ENCODE results near the gene FAM20B. TPM values are rescaled to one million over a fixed set of nuclear protein-coding genes. Genes with fewer than 3 reads are reported as not detected.

The FAM20B gene
- total RNA-seq, 2 donors from 2014 or later, result 39.7 to 41.1 TPM

DNA sequence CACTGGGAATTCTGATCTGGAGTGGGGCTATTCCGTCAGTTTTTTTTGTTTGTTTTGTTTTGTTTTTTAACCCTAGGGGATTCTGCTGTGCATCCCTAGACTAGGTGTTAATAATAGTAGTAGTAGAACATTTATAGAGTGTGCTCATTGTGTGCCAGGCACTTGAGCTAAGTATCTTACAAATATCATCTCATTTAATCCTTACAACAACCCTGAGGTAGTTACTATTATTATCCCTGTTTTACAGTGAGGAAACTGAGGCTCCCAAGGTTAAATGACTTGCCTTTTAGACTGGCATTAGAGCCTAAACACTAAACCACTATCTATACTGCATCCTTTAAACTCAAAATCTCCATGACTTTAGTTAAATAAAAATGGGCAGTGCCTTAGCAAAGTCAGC, 78.3 kb downstream of the FAM20B start:
- H3K4me3 Mint-ChIP-seq, result no peak overlapping the region
- no peak for ATAC-seq
- no peaks in the 10 kb centered on the region for H3K27me3 Mint-ChIP-seq
- no peak for DNase-seq (ENCODE audit: low spot score)
- no peaks in the 10 kb centered on the region for H3K4me1 Mint-ChIP-seq (ENCODE audit: low read depth in 2 of 2)
- H3K27ac Mint-ChIP-seq, result no peak overlapping the region
- peaks cover 4% of the 10 kb centered on the region for H3K36me3 Mint-ChIP-seq
- no peaks in the 10 kb centered on the region for H3K9me3 Mint-ChIP-seq

DNA sequence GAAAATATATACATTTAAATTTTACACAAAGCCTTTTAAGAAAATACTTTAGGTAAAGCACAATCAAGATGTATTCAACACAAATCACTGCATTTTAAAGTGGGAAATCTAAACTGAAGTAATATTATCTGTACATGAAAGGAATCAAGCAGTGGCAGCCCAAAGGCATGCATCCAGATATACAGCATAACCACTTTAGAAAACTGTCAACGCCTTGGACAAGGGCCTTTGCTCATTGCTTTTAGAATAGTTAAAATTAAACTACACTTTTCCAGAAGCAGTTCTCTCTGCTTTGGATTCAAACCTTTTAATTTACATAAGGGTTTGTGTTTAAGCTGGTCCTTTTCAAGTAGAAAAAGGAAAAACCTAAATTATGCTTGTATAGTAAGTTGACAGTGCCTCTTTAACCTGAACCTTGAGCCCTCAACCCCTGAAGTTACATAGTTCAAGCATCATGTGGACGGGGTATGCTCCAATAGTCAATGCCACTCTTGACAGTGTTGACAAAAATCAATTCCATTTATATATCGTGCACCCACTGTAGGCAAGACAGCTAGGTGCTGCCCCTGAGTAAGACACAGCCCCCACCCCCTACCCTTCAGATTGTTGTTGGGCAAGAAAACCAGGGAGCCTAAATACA, 79.0 kb downstream of the FAM20B start:
- ATAC-seq, result no peak
- Mint-ChIP-seq H3K4me3 (no peak overlapping the region), H3K27me3 (no peaks in the 10 kb centered on the region), H3K9me3 (no peaks in the 10 kb centered on the region), H3K36me3 (peaks cover 9% of the 10 kb centered on the region), H3K4me1 (ENCODE audit: low read depth in 2 of 2) (no peaks in the 10 kb centered on the region), H3K27ac (no peak overlapping the region)
- DNase-seq (ENCODE audit: low spot score), result no peak

DNA sequence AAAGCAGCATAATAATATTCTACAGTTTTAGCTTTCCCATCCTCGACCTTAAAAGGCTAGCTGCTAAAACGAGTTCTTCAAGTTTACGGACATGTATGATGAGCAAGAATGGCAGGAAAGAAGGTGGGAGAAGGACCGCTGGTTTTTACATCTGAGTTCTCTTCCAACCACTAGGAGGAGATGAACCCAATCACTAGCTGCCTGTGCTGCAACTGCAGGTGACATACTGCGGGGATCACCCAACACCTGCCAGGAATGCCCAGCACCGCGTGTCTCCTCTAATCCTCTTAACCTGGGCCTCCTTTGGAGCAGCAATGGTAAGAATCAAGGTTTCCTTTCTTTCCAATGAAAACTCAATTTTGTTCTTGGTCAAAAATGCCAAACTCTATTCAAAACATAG, 79.7 kb downstream of the FAM20B start:
- Mint-ChIP-seq H3K4me1 (ENCODE audit: low read depth in 2 of 2) (no peaks in the 10 kb centered on the region), H3K36me3 (peaks cover 9% of the 10 kb centered on the region), H3K4me3 (no peak overlapping the region), H3K27ac (no peak overlapping the region), H3K9me3 (no peaks in the 10 kb centered on the region), H3K27me3 (no peaks in the 10 kb centered on the region)
- no peak for ATAC-seq
- DNase-seq (ENCODE audit: low spot score), result no peak

DNA sequence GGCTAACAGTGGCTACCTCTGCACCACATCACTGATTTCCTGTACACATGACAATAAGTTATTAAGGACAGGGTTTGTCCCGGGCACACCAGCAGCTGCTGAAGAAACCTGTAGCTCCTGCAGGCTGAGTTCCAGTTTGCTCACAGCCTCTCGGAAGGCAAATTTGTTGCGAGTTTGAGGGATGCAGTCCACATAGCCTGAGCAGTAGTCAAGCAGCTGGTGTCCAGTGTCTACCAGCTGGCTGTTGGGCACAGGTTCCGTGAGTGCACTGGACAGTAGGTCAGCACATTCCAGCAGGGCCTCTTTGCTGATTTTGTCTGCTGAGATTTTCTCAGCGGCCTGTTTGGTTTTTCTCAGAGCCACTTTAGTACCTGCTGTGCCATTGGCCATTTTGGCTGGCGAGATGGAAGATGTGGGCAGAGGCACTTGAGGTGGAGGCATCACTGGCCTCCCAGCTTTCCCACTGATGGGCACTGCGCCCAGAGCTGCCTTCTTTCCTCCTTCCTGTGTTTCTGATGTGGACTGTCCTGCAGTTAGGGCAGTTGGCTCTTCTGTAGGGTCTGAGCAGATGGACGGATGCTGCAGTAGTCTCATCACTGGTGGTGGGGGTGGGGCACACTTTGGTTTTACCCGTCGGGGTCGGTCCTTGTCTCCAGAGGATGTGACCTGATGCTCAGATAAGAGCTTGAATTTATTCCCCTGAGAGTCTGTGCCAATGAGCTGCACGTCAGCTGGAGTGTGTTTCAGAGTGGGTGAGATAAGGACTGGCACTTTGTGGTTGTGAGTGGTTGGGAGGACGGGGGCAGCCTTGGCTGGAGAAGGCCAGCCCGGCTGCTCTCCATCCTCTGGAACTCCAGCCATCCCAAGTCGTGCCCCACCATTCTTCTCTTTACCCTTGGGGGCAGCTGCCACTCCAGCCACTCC, 82.3 kb downstream of the FAM20B start:
- Mint-ChIP-seq H3K27me3 (no peaks in the 10 kb centered on the region), H3K9me3 (no peaks in the 10 kb centered on the region), H3K4me3 (no peak overlapping the region), H3K36me3 (peaks cover 9% of the 10 kb centered on the region), H3K27ac (no peak overlapping the region), H3K4me1 (ENCODE audit: low read depth in 2 of 2) (no peaks in the 10 kb centered on the region)
- DNase-seq (ENCODE audit: low spot score), result no peak
- ATAC-seq, result peak in 1 of 2 donors; percentile 28

DNA sequence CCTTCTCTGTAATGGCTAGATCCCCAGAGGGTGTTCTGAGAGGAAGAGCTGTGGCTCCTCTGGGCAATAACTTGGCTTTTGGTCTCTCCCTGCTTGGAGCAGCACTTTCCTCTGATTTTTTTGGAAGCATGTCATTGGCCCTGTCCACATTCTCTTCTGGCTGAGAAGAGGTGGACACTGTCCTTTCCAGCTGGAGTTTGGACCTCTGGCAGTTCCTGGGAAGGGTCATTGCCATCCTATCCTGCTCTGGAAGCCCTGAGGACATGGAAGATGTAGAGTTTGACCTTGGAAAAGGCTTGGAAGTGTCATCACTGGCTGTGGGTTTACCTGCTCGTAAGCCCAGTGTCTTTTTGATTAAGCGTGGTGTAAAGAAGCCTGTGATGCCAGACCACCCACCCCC, 83.0 kb downstream of the FAM20B start:
- DNase-seq (ENCODE audit: low spot score), result no peak
- Mint-ChIP-seq H3K27me3 (no peaks in the 10 kb centered on the region), H3K27ac (no peak overlapping the region), H3K4me1 (ENCODE audit: low read depth in 2 of 2) (no peaks in the 10 kb centered on the region), H3K9me3 (no peaks in the 10 kb centered on the region), H3K4me3 (no peak overlapping the region), H3K36me3 (peaks cover 9% of the 10 kb centered on the region)
- no peak for ATAC-seq

DNA sequence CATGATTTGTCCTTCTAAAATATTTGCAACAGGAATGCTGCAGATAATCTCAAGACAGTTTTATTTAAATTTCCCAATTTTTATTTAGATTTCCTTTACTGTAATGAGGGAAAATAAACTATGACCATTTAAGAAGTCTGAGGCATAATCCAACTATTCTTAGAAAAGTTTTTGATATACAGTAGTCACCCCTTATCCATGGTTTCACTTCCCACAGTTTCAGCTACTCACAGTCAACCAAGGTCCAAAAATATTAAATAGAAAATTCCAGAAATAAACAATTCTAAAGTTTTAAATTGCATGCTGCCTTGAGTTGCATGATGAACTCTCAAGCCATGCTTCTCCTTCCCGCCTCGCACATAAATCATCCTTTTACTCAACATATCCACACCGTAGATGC, 89.5 kb downstream of the FAM20B start:
- no peak for DNase-seq (ENCODE audit: low spot score)
- no peak overlapping the region for H3K27ac Mint-ChIP-seq
- no peaks in the 10 kb centered on the region for H3K36me3 Mint-ChIP-seq
- no peaks in the 10 kb centered on the region for H3K27me3 Mint-ChIP-seq
- no peak overlapping the region for H3K4me3 Mint-ChIP-seq
- H3K9me3 Mint-ChIP-seq, result no peaks in the 10 kb centered on the region
- H3K4me1 Mint-ChIP-seq (ENCODE audit: low read depth in 2 of 2), result no peaks in the 10 kb centered on the region
- no peak for ATAC-seq

DNA sequence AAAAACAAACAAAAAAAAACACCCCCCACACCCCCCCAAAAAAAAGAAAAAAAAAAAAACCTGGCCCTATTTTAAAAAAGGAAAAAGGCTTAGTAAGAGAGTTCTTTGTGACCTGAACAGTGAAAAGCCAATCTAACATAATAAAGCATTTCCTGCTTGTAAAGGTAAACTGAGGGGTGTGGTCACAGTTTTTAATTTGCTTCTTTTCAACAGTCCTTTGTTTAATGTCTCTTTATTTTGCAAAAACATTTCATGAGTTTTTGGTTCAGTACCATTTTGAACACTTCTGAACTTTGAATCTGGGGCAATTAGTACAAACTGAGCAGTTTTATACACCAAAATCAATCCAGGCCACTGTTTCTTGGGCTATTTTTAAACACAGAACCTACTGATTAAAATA, 93.8 kb downstream of the FAM20B start:
- no peaks in the 10 kb centered on the region for H3K36me3 Mint-ChIP-seq
- no peaks in the 10 kb centered on the region for H3K27me3 Mint-ChIP-seq
- H3K9me3 Mint-ChIP-seq, result no peaks in the 10 kb centered on the region
- DNase-seq (ENCODE audit: low spot score) (no peak), ATAC-seq (no peak)
- no peak overlapping the region for H3K4me3 Mint-ChIP-seq
- H3K4me1 Mint-ChIP-seq (ENCODE audit: low read depth in 2 of 2), result no peaks in the 10 kb centered on the region
- H3K27ac Mint-ChIP-seq, result no peak overlapping the region

DNA sequence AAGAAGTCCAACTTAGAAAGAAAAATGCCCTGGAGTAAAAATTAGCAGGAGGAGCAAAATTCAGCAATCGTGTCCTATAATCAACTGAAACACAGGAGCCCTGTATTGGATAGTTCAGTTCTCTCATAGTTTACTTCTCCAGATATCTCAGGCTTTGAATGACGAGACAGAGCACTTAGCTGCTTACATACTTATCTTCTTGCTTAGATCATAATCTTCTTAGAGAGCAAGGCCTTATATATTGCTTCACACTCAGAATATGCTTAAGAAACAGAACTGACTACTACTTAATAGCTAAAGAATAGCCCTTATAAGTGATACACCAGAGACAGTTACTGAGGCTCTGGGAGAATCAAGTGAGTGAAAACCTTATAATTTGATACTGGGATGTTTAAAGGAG, 95.0 kb downstream of the FAM20B start:
- no peaks in the 10 kb centered on the region for H3K36me3 Mint-ChIP-seq
- ATAC-seq, result no peak
- no peaks in the 10 kb centered on the region for H3K4me1 Mint-ChIP-seq (ENCODE audit: low read depth in 2 of 2)
- no peak overlapping the region for H3K27ac Mint-ChIP-seq
- no peaks in the 10 kb centered on the region for H3K27me3 Mint-ChIP-seq
- H3K4me3 Mint-ChIP-seq, result no peak overlapping the region
- H3K9me3 Mint-ChIP-seq, result no peaks in the 10 kb centered on the region
- no peak for DNase-seq (ENCODE audit: low spot score)

DNA sequence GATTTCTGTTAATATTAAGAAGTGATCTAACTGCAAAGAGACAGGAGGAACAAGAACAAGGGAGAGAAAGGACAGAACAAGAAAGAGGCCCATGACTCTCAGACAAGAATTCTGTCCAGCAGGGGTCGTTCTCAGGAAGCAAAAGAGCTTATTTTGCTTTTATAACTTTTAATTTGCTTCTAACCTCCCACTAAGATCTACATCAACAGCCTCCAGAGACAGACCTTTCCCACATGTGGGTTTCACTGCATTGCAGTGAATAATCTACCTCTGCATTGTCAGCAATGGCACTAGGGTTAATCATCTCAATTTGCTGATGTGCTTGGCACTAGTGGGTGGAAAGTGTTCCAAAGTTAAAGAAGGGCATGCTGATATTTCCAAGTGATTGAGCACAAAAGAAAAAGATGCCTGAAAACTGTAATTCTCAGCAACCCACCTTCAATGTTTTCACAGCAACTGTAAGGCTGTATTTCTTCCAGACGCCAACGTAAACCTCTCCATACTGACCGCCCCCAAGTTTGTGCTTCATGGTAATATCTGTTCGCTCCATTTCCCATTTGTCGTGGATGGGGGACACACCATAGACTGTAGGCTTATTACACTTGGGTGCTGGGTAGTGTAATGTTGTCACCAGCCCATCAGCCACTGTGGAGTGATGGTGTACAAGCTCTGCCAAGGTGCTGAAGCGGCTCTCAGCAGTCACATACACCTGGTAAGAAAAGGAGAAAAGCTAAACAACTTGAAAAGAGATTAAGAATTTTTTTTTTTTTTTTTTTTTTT, 95.7 kb downstream of the FAM20B start:
- no peaks in the 10 kb centered on the region for H3K36me3 Mint-ChIP-seq

DNA sequence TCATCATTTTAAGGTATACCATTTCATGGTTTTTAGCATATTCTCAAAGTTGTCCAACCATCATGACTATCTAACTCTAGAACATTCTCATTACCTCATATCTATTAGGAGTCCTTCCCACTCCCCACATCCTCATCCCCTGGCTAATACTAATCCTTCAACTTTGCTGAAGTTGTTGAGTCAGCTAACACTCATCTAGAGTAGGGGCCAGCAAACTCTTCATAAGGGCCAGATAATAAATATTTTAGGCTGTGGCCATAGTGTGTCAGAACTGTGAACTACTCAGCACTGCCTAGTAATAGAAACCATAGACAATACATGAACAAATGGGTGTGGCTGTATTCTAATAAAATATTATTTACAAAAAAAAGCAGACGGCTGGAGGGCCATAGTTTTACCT, 99.2 kb downstream of the FAM20B start:
- no peaks in the 10 kb centered on the region for H3K36me3 Mint-ChIP-seq
- peaks cover 5 to 6% of the 10 kb centered on the region in 2 donors for H3K4me1 Mint-ChIP-seq (ENCODE audit: low read depth in 2 of 2)
- H3K27ac Mint-ChIP-seq, result no peak overlapping the region
- no peak for DNase-seq (ENCODE audit: low spot score)
- ATAC-seq, result no peak
- no peak overlapping the region for H3K4me3 Mint-ChIP-seq
- H3K27me3 Mint-ChIP-seq, result no peaks in the 10 kb centered on the region
- no peaks in the 10 kb centered on the region for H3K9me3 Mint-ChIP-seq

More for the DNA sequence above, 95.7 kb downstream of the FAM20B start:
- Mint-ChIP-seq H3K4me3 (no peak overlapping the region), H3K27ac (no peak overlapping the region), H3K9me3 (no peaks in the 10 kb centered on the region), H3K27me3 (no peaks in the 10 kb centered on the region), H3K4me1 (ENCODE audit: low read depth in 2 of 2) (no peaks in the 10 kb centered on the region)
- ATAC-seq (no peak), DNase-seq (ENCODE audit: low spot score) (peak; percentile 61)

Other genes starting within 250 kb of the FAM20B start
- not detected for gene ANGPTL1, start 154.8 kb upstream of the FAM20B start, total RNA-seq
- 10 to 100 TPM; 36.4 to 63.1 TPM for gene TOR3A, start 56.2 kb downstream of the FAM20B start, total RNA-seq
- 10 to 100 TPM; 11.3 to 18.4 TPM for gene ABL2, start 203.8 kb downstream of the FAM20B start, total RNA-seq